PC-3 (cell line): ENCODE results near the gene FOXP1.

ENCODE experiments used
- EZH2 ChIP-seq: fragments of 300-600 bp; sonication (generic); IDR thresholded peaks from one replicate; pipeline ENCODE4 v1.6.1; 2017; ENCODE audit warnings: antibody characterized with exemption, mild to moderate bottlenecking, low read length; ENCODE audit not compliant: unreplicated experiment
- TF ChIP-seq, protein P1 (sequence below): fragments of 300-600 bp; sonication (generic); conservative IDR thresholded peaks from 2 replicates; pipeline ENCODE4 v1.5.1; 2017; ENCODE audit warnings: antibody characterized with exemption, low read depth, mild to moderate bottlenecking, low read length

DNA sequence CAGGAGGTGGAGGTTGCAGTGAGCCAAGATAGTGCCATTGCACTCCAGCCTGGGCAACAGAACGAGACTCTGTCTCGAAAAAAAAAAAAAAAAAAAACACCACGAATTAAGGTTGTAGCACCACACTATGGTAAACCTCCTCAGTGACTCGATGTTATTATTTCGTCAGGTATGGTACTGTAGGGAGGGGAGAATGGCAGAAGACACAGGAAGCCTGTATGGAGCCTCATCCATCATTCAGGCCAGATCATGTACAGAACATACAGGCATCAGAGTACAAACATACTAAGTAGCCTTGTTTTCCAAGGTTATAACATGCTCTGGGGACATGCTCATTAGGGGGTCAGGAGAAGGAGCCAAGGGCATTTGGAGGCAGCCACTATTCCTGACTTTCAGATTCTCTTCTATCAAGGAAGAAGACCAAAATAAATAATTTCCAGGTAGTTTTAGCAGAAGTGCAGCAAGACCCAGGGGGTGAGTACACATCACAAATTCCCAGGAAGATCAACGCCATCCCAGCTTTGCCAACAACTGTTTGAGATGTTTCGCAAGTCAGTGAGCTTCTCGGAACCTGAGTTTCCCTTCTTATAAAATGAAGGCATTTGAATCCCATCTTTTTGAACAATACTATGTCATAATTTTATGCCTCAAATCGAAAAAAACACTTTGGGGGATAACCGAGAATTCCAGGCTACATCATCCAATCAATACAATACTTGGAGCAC, 79.8 kb downstream of the FOXP1 start:
- TF ChIP-seq, protein P1, sequence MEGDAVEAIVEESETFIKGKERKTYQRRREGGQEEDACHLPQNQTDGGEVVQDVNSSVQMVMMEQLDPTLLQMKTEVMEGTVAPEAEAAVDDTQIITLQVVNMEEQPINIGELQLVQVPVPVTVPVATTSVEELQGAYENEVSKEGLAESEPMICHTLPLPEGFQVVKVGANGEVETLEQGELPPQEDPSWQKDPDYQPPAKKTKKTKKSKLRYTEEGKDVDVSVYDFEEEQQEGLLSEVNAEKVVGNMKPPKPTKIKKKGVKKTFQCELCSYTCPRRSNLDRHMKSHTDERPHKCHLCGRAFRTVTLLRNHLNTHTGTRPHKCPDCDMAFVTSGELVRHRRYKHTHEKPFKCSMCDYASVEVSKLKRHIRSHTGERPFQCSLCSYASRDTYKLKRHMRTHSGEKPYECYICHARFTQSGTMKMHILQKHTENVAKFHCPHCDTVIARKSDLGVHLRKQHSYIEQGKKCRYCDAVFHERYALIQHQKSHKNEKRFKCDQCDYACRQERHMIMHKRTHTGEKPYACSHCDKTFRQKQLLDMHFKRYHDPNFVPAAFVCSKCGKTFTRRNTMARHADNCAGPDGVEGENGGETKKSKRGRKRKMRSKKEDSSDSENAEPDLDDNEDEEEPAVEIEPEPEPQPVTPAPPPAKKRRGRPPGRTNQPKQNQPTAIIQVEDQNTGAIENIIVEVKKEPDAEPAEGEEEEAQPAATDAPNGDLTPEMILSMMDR, result no peak
- TF ChIP-seq EZH2, result no peak
